Activated CD4-positive, alpha-beta T cell treated with anti-CD3 and anti-CD28 coated beads, Interleukin-2, amount 50 U/mL, for 4 hours (primary cell): Measurements from ENCODE around the gene ATRNL1.

Experiments
- DNase-seq, 2 experiments: peaks; one replicate each; pipeline ENCODE4 v3.0.0-alpha.2; 2020

The ATRNL1 gene, protein sequence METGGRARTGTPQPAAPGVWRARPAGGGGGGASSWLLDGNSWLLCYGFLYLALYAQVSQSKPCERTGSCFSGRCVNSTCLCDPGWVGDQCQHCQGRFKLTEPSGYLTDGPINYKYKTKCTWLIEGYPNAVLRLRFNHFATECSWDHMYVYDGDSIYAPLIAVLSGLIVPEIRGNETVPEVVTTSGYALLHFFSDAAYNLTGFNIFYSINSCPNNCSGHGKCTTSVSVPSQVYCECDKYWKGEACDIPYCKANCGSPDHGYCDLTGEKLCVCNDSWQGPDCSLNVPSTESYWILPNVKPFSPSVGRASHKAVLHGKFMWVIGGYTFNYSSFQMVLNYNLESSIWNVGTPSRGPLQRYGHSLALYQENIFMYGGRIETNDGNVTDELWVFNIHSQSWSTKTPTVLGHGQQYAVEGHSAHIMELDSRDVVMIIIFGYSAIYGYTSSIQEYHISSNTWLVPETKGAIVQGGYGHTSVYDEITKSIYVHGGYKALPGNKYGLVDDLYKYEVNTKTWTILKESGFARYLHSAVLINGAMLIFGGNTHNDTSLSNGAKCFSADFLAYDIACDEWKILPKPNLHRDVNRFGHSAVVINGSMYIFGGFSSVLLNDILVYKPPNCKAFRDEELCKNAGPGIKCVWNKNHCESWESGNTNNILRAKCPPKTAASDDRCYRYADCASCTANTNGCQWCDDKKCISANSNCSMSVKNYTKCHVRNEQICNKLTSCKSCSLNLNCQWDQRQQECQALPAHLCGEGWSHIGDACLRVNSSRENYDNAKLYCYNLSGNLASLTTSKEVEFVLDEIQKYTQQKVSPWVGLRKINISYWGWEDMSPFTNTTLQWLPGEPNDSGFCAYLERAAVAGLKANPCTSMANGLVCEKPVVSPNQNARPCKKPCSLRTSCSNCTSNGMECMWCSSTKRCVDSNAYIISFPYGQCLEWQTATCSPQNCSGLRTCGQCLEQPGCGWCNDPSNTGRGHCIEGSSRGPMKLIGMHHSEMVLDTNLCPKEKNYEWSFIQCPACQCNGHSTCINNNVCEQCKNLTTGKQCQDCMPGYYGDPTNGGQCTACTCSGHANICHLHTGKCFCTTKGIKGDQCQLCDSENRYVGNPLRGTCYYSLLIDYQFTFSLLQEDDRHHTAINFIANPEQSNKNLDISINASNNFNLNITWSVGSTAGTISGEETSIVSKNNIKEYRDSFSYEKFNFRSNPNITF (N-terminal part only)

DNA sequence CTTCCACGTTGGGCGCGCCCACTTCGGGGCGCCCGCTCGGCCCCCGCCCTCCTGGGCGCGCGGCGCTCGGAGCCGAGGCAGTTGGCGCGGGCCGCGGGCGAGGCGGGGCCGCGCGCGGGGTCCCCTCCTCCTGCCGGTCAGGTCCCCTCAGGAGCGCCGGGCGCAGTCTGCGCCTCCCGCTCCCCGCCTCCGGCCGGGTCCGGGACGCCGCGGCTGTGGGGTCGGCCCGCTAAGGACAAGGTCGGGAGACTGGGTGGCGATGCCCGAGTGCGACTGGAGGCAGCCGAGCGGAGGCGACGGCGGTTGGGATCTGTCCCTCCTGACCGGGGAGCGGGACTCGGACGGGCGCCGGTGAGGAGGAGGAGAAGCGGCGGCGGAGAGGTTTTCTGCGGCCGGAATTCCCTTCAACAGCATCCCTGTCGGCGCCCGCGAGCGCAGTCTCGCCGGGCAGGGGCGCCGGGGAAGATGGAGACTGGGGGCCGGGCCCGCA is at the start of gene ATRNL1:
TSS of gene ATRNL1 (plus strand) at position 80 of the 490 bp plus-strand sequence. CDS start at position 466, 386 bp downstream.
- DNase-seq, result no peak

DNA sequence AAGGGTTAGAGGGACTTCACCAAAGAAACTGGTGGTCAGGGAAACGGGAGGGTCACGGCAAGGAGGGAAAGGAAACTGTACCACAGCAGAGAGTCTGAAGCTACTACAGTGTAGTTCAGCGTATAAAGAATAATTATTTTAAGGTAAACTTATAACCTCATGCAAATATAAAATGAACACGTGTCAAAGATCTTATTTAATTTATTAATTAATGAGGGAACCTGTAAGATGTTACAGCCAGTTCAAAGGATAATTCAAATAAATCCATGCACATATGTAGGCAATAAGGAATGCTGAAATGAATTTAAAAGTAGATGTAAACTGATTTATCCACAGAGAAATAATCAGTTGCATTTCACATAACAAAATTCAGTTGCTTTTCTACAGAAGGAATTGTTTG is 49.4 kb upstream of the ATRNL1 start:
- DNase-seq, result no peak

DNA sequence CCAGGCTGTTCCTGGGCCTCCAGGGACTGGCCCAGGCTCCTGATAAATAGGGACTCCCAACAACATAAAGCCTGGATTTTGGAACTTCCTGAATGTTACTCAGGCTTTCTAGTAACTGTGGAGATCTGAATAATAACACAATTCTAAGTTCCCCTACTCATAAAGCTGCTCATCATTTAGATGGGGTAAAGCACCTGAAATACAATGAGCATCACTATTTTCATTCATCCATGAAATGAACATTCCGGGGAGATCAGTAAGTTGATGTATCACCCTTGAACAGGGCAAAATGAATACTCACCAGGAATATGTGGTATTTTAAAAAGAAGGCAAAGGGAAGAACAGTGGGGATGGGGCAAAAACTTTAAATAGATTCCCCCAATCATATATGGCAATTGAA is 48.3 kb upstream of the ATRNL1 start:
- DNase-seq, result no peak

DNA sequence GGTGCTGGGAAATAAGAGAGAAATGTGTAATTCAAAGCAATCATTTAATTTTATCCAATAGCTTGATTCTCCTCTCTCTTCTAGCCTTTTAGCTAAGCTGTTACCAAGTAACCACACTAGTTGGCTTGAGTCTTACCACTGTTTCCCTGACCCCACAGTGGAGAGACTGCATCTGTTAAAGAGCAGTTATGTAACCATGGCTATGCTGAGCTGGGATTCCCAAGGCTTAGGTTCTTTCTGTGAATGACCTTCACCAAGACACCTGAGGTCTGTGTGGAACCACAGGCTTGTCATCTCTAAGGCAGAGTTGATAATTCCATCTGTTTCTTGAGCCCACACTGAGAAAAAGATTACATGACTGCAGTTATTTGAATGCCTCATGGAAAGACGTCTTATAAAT is 47.7 kb upstream of the ATRNL1 start:
- DNase-seq, result no peak

DNA sequence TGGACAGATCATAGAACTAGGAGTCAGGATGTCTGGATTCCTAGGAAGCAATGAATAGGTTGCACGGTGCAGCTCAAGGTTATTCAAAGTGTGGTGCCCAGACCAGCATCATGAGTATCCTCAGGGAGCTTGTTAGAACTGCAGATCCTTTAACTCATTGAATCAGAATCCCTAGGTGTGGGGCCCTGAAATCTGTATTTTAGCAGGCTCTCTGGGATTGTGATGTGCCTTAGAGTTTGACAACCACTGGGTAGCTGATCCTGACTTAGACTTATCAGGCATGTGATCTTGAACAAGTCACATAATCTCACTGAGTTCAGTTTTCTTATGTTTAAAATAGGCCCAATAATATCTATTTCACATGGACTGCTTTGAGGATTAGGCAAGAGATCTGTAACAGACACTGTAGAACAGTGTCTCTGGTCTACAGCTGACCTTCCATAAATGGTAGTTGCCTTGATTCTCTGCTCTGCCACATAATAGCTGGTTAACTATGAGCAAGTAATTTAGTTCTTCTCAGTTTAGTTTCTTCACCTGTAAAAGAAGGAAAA is 46.4 kb upstream of the ATRNL1 start:
- DNase-seq, result no peak

DNA sequence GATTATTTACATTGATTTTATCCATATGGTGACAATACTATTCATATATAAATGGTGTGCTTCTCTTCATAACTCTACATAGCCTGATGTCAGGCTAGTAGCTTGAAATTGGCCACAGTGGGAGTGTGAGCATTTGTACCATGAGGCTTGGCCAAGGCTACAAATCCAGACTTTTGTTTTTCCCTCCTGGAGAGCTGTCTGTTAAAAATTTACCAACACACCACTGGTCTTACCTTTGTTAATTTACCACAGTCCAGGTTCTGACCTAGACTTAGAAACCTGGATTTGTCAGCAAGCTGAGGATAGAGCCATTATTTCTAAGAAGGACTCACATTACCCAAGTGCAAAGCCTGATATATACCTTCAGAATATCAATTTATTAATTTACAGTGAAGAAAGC is 45.5 kb upstream of the ATRNL1 start:
- no peak for DNase-seq

DNA sequence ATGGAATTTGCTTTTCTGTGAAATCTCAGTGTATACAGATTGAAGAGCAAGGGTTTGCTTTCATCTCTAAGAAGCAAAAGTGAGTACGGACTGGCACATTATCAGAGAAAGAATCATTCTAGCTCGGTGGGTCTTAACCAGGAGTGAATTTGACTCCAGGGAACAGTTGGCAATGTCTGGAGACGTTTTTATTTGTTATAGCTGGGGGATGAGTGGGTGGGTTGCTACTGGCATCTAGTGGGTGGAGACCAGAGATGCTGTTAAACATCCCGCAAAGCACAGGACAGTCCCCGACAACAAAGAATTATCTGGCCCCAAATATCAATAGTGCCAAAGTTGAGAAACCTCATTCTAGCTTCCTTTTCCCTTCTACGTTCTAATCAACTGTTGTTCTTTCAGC is 43.8 kb upstream of the ATRNL1 start:
- DNase-seq, result no peak

DNA sequence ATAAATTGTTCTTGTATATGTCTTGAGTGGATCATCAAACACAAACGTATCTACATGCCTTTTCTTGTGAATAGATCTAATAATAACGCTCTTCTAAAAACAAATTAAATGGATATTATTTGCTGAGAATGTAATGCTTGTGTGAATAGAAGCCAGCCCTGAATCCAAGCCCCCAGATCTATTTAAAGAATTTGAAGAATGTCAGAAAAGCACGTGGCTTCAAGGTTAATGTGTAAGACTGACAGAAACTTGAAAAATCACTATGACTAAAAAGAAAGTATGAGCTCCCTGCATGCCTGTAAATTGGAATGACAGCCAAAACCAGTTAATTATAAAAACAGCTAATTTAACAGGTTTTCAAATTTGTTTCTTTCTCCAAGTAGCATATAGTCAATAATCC is 43.2 kb upstream of the ATRNL1 start:
- DNase-seq, result no peak

DNA sequence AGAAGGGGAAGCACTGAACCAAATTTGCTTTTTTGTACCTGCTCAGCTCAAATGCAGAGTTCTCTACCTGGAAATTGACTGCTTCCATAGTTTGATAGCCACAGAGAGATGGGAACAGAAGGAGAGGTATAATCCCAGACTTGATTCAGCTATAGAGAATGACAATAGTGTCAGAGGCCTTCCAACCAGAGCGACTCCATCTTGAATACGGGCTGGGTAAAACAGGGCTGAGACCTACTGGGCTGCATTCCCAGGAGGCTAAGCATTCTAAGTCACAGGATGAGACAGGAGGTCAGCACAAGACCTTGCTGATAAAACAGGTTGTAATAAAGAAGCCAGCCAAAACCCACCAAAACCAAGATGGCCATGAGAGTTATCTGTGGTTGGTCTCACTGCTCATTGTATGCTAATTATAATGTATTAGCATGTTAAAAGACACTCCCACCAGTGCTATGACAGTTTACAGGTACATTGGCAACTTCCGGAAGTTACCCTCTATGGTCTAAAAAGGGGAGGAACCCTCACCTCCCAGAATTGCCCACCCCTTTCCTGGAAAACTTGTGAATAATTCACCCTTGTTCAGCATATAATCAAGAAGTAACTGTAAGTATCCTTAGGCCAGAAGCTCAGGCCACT is 42.7 kb upstream of the ATRNL1 start:
- no peak for DNase-seq

DNA sequence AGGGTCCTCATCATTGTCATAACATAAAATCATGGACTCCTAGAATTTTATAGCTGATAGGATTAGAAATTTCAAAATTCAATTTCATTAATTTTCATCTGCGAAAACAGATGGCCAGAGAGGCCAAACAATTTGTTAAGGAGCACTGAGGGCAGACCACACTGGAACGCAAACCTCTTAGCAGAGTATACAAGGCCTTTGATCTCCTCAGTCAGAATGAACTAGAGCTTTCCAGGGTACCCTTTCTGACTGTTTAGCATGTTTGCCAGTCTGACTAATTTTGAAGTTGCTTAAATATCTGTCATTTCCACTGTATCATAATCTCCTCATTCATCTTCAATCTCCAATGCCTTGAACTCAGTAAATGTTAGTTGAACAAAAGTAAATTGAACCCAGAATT is 41.9 kb upstream of the ATRNL1 start:
- DNase-seq, result no peak

DNA sequence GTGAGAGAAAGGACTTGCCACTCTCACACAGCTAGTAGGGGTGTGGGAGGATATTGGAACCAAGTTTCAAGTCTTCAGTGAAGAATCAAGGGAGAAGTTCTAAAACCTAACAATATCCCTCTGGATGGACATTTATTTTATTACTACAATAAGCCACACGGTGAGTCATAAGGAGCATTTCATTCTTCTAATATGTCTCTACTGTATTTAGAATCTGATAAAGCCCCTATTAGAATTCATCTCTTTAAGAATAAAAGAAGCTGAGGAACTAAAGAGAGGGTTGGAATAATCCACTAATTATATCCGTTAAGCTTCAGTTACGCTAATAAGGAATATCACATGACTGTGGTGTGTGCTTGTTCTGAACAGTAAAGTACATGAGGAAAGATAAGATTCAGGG is 40.9 kb upstream of the ATRNL1 start:
- DNase-seq, result no peak

DNA sequence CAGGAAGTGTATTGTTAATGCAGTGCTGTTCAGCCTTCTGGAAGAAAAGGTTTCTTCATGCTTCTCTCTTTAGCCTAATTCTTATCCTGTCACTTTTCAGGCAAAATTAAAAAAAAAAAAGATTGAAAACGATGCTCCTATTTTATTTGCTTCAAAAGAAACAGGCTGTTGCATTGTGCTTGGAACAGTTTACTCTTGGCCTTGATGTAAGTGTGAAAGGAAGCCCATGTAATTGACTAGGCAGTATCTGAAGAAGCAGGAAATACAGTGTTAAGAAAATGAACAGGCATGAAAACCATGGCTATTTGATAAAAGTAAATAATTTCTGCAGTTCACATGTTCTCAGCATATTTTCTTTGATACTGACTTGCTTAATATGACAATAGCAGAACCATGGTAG is 40.4 kb upstream of the ATRNL1 start:
- DNase-seq, result no peak

DNA sequence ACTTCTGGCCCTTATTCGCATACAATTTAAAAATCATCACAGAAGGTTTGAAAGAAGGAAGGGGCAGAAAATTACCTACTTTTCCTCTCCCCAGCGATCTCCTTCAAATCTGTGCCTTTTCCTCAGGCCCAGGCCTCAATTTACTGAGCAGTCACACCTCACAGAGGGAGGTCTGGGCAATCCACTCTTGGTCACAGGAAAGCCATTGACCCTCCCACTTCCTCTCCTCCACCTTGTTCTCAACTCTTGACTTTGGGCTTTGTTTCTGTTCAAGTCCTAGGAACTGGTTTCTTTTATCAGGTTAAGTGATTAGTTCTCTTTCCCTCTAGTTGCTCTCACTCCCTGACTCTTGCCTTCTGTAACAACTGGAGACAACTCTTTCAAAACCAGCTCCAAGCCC is 37.0 kb upstream of the ATRNL1 start:
- no peak for DNase-seq

DNA sequence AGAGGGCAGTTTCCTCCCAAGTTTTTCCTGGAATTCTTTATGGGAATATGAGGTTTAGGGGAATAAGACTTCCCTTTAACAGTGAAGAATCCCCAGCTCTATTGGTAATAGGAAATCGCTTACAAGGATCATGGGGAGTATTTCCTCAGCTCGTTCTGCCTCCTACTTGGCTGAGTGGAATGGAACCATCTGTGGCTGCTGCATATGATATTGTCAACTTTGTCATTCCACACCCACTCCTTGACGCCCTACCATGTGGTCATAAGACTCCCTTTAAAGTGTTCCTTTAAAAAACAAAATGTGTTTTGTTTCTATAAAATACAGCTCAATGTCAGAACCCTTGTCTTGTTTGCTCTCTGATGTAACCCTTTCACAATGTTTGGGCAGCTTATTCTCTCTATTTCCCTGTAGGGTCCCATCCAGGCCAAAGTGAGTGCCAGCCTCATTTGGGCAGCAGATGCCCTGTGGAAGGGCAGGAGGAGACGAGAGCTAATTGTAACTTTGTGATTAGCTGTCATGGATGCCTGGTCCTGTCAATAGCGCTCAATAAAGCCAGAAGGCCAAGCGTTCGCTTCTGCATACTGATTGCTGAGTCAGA is 33.8 kb upstream of the ATRNL1 start:
- DNase-seq, result no peak

DNA sequence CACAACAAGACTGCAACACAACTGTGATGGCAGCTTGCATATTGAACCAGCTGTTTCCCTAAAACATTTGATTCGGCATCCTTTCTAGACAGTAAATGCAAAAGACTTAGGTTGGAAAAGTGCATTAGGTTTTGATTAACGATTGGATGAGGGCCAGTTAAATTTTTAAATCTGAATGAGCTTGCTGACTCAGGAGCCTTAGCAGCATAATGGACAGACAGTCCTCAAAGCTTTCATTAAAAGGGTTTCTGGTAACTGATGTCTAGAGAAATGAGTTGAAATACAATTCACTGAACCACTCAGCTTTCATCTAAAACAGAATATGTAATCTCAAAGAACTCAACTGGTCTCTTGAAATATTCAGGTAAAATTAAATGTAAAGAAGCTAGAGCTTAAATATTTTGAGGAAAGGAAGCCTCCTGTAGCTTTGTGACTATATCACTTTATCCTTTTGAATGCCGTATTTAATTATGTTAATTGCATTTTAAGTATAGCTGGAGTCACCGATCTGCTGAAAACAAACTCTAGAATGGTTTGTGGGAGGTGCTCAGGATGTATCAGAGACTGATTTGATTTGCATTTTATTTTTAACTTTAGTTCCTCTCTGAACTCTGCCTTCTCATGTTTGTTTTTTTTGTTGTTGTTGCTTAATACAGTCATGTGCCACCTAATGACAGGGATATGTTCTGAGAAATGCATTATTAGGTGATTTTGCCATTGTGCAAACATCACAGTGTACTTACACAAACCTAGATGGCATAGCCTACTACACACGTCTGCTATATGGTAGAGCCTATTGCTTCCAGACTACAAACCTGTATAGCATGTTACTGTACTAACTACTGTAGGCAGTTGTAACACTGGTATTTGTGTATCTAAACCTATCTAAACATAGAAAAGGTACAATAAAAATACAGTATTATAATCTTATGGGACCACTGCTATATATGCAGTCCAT is 29.2 kb upstream of the ATRNL1 start:
- no peak for DNase-seq

DNA sequence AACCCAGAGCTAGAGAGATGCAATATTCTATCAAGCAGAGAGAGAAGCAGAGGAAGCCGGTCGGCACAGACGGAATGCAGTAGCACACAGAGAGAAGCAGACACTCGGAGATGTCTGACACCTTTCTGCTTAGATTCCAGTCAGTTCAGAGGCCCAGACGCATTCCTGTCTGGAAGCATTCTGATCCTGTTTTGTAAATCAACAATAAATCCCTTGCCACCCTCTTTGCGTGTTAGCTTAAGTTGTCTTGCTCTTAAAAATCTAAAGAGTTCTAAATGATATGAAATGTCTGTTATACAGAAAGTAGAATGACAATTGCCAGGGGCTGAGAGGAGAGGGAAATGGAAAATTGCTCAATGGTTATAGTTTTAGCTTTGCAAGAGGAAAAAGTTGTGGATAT is 27.4 kb upstream of the ATRNL1 start:
- no peak for DNase-seq

DNA sequence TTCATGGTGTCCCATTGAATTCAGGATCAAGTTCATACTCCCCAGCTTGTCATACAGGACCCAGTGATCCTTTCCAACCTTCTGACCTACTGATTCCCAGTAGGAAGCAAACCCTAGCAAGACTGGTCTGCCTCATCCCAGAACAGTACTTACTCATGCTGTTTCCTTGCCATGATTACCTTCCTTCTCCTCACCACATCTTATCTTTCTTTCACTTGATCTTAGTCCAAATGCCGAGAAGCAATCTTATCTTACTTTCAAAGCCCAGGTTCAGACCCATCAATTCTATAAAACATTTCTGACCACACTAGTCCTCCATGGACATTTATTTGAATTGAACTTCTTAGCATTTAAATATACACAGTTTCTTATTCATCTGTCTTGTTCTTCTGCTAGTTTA is 26.6 kb upstream of the ATRNL1 start:
- DNase-seq, result no peak

DNA sequence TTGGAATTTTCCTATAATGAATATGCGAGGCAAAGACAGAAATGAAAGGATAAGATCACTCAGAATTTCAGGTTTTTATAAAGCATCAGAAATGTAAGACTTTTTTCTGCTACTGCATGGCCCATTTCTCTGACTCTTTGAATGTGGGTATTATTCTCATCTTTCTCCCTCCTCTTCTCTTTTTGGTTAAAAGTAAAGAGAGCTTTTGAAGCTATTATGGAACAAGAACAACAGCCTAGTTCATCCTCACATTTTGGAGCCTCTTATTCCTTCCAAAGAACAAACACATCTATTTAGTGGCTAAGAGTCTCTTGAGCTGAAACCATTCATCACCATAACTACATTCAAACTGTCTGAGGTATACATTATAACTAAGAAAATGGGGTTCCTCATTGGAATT is 19.4 kb upstream of the ATRNL1 start:
- DNase-seq, result no peak

DNA sequence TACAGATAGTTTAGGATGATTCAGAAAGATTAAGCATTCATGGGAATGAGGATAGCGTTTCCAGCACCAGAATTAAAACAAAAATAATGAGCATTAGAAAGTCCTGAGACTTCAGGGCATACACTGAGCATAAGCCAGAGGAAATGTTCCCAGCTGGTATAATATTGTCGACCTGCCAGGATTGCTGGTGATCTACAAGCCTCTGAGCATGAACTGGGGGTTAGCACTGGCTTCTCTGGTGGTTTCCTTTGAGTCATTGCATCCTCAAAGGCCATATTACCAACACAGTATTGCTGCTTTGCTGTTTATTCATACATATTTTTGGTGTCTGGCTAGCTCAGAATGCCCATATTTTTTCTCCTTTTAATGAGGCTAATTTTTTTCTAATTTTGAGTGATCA is 10.7 kb upstream of the ATRNL1 start:
- DNase-seq, result no peak

DNA sequence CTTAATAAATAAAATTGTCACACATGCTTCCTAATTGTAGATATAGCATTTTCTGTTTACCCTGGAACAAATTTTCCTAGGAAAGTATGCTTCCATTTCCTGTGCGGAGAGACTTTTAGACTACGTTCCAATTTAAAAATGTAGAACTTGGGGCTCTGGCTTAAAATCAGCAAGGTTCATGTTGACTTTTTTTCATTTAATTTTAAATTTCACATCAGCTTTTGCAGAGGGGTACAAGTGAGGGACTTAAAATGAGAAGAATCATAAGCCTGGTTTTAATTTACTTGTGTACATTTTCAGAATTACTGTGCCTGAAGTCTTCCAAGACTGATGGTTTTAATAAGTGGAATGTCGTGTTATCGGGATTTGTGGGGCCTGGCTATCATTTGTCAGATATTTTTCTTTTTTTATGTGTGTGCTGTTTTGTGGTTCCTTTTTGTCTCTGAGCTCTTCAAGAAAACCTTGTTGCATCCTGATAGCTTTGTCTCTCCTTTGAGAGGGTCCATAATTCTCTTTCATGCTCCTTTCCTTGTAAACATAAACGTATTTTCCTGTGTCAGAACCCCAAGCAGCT is 8.8 kb upstream of the ATRNL1 start:
- DNase-seq, result no peak

DNA sequence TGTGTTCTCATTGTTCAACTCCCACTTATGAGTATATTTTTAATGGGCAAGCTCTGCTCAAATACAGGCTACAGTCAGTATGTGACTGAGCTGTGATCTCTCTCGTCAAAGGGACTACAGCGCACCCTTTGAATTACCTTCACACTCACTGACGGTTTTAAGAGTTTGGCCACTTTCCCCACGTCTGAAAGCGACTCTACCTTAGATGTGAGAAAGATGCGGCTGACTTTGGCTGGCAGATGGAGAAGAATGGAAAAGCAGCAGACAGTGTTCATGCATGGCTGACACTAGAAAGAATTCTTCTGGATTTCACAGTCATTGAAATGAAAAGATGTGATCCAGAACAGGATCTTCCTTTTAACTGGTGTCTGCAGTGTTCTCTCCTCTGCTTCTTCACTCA is 2.0 kb upstream of the ATRNL1 start:
- DNase-seq, result no peak
